Measurements from ENCODE around the gene PPIE.

DNA sequence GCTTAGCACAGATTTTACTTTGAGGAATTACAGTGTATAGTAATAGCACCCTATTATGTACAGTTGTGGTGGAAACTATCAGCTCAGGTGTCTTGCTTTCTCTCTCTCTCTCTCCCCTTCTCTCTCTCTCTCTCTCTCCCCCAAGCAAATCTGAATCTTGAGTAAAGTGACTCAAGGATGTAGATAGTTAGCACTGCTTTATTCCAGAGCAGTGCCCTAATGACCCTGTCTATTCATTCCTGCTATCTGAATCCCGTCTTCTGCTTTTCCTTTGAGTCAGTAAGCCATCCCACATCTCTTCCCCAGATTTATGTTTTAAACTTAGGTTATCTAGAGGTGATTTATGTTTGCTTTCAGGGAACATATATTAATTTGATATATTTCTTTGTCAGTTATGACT lies 42.2 kb upstream of the PPIE start:
- no peak for TF ChIP-seq POLR2AphosphoS5 (IDR thresholded peaks at IDR 0.05; ENCODE audit: low read depth)
- TF ChIP-seq, protein P1, sequence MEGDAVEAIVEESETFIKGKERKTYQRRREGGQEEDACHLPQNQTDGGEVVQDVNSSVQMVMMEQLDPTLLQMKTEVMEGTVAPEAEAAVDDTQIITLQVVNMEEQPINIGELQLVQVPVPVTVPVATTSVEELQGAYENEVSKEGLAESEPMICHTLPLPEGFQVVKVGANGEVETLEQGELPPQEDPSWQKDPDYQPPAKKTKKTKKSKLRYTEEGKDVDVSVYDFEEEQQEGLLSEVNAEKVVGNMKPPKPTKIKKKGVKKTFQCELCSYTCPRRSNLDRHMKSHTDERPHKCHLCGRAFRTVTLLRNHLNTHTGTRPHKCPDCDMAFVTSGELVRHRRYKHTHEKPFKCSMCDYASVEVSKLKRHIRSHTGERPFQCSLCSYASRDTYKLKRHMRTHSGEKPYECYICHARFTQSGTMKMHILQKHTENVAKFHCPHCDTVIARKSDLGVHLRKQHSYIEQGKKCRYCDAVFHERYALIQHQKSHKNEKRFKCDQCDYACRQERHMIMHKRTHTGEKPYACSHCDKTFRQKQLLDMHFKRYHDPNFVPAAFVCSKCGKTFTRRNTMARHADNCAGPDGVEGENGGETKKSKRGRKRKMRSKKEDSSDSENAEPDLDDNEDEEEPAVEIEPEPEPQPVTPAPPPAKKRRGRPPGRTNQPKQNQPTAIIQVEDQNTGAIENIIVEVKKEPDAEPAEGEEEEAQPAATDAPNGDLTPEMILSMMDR (conservative IDR thresholded peaks at IDR 0.05; ENCODE audit: low read depth in 2 of 2) = no peak
- TF ChIP-seq EZH2 (IDR thresholded peaks at IDR 0.05; ENCODE audit: low read depth, unreplicated experiment) = no peak
- TF ChIP-seq, protein P2, sequence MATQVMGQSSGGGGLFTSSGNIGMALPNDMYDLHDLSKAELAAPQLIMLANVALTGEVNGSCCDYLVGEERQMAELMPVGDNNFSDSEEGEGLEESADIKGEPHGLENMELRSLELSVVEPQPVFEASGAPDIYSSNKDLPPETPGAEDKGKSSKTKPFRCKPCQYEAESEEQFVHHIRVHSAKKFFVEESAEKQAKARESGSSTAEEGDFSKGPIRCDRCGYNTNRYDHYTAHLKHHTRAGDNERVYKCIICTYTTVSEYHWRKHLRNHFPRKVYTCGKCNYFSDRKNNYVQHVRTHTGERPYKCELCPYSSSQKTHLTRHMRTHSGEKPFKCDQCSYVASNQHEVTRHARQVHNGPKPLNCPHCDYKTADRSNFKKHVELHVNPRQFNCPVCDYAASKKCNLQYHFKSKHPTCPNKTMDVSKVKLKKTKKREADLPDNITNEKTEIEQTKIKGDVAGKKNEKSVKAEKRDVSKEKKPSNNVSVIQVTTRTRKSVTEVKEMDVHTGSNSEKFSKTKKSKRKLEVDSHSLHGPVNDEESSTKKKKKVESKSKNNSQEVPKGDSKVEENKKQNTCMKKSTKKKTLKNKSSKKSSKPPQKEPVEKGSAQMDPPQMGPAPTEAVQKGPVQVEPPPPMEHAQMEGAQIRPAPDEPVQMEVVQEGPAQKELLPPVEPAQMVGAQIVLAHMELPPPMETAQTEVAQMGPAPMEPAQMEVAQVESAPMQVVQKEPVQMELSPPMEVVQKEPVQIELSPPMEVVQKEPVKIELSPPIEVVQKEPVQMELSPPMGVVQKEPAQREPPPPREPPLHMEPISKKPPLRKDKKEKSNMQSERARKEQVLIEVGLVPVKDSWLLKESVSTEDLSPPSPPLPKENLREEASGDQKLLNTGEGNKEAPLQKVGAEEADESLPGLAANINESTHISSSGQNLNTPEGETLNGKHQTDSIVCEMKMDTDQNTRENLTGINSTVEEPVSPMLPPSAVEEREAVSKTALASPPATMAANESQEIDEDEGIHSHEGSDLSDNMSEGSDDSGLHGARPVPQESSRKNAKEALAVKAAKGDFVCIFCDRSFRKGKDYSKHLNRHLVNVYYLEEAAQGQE (IDR thresholded peaks at IDR 0.05; ENCODE audit: unreplicated experiment) = no peak
- no peak for TF ChIP-seq EZH2phosphoT487 (IDR thresholded peaks at IDR 0.05; ENCODE audit: unreplicated experiment)
- TF ChIP-seq JUNB (IDR thresholded peaks at IDR 0.05; ENCODE audit: unreplicated experiment) = no peak
- no peak for TF ChIP-seq CREB1 (CRISPR knock-in tag; IDR thresholded peaks at IDR 0.05; ENCODE audit: low read depth)
